Fibroblast of lung (primary cell): Measurements from ENCODE around the gene SYNJ2.

Experiments used
- CTCF ChIP-seq, 2 donors: IDR thresholded peaks in 1 of 2; conservative IDR thresholded peaks in 1 of 2; 1 replicate in 1 of 2; 2 replicates in 1 of 2; pipeline ENCODE4 v1.5.1; 2011 to 2012; ENCODE audit warnings: low read length in 2 of 2, control low read depth in 1 of 2, inconsistent platforms in 1 of 2, low read depth in 1 of 2, mild to moderate bottlenecking in 1 of 2
- EZH2 ChIP-seq: IDR thresholded peaks from 2 replicates; pipeline ENCODE4 v1.5.1; 2012; ENCODE audit warnings: low read length, control low read depth, mild to moderate bottlenecking; ENCODE audit errors: missing control alignments

- TF ChIP-seq CTCF (conservative IDR thresholded peaks at IDR 0.05 in 1 of 2, IDR thresholded peaks at IDR 0.05 in 1 of 2; ENCODE audit: low read depth in 1 of 2, low read length in 2 of 2), result no peak
- no peak for TF ChIP-seq EZH2
Measured at GRCh38 chr6:158018851-158019361, 37.2 kb downstream of the SYNJ2 start.
